MM.1S (cell line): ENCODE data around the gene EML6.

Experiments used
- DNase-seq: peaks from one replicate; pipeline ENCODE4 v3.0.0-alpha.2; 2015
- H2AFZ ChIP-seq: fragments of 300-600 bp; sonication (generic); 2 replicates; pipeline ENCODE4 v1.6.0; 2016; ENCODE audit warnings: antibody characterized with exemption, low read length
- H3F3A ChIP-seq: fragments of 300-600 bp; sonication (generic); 2 replicates; pipeline ENCODE4 v1.6.1; 2016; ENCODE audit warnings: mild to moderate bottlenecking, antibody characterized with exemption, low read length, moderate library complexity, mixed read lengths; ENCODE audit not compliant: insufficient read depth
- H3K27ac ChIP-seq: fragments of 300-600 bp; sonication (generic); 2 replicates; pipeline ENCODE4 v1.5.1; 2016; ENCODE audit warnings: mild to moderate bottlenecking, low read length
- H3K27me3 ChIP-seq: fragments of 300-600 bp; sonication (generic); replicated peaks from 2 replicates; pipeline ENCODE4 v1.6.0; 2016; ENCODE audit warnings: low read length; ENCODE audit not compliant: insufficient read depth
- H3K36me3 ChIP-seq: fragments of 300-600 bp; sonication (generic); replicated peaks from 2 replicates; pipeline ENCODE4 v1.6.1; 2016; ENCODE audit warnings: mild to moderate bottlenecking, low read length, mixed read lengths; ENCODE audit not compliant: insufficient read depth
- H3K4me1 ChIP-seq: fragments of 300-600 bp; sonication (generic); 2 replicates; pipeline ENCODE4 v1.6.1; 2016; ENCODE audit warnings: low read length, mixed read lengths
- H3K4me2 ChIP-seq: fragments of 300-600 bp; sonication (generic); 2 replicates; pipeline ENCODE4 v1.6.0; 2016; ENCODE audit warnings: low read depth, low read length
- H3K4me3 ChIP-seq: fragments of 300-600 bp; sonication (generic); 2 replicates; pipeline ENCODE4 v1.5.1; 2016; ENCODE audit warnings: low read length, mixed read lengths
- H3K79me2 ChIP-seq: fragments of 300-600 bp; sonication (generic); 2 replicates; pipeline ENCODE4 v1.6.1; 2016; ENCODE audit warnings: mixed run types, low read length, mixed read lengths
- H3K9ac ChIP-seq: fragments of 300-600 bp; sonication (generic); 2 replicates; pipeline ENCODE4 v1.6.1; 2016; ENCODE audit warnings: low read length, mixed read lengths
- H3K9me2 ChIP-seq: fragments of 300-600 bp; sonication (generic); replicated peaks from 2 replicates; pipeline ENCODE4 v1.6.1; 2016; ENCODE audit warnings: mild to moderate bottlenecking, low read length, mixed read lengths; ENCODE audit not compliant: insufficient read depth
- H3K9me3 ChIP-seq: fragments of 300-600 bp; sonication (generic); replicated peaks from 2 replicates; pipeline ENCODE4 v1.6.1; 2016; ENCODE audit warnings: mild to moderate bottlenecking, low read length, mixed read lengths; ENCODE audit not compliant: insufficient read depth
- H4K20me1 ChIP-seq: fragments of 300-600 bp; sonication (generic); 2 replicates; pipeline ENCODE4 v1.6.1; 2016; ENCODE audit warnings: mild to moderate bottlenecking, low read length, moderate library complexity, mixed read lengths; ENCODE audit not compliant: insufficient read depth
- CTCF ChIP-seq: fragments of 300-600 bp; sonication (generic); IDR thresholded peaks from 2 replicates; pipeline ENCODE4 v1.5.1; 2016; ENCODE audit warnings: antibody characterized with exemption, low read length, mixed read lengths
- EZH2 ChIP-seq: fragments of 300-600 bp; sonication (generic); optimal IDR thresholded peaks from 2 replicates; pipeline ENCODE3; 2017; ENCODE audit warnings: low read depth, mild to moderate bottlenecking, antibody characterized with exemption, low read length, mixed read lengths
- EZH2phosphoT487 ChIP-seq: fragments of 300-600 bp; sonication (generic); IDR thresholded peaks from 2 replicates; pipeline ENCODE4 v1.6.1; 2018; ENCODE audit warnings: antibody characterized with exemption, low read length

EML6 gene

GRCh38 chr2:54680397-54681041 lies 42.9 kb upstream of the EML6 start:
- H3K4me2 ChIP-seq: no peak overlapping the region
- no peak overlapping the region for H3K27ac ChIP-seq

GRCh38 chr2:54681416-54681815 lies 42.0 kb upstream of the EML6 start:
- TF ChIP-seq CTCF (no peak), EZH2 (no peak), EZH2phosphoT487 (no peak)
- H3K27me3 ChIP-seq: no peaks in the 10 kb centered on the region
- DNase-seq: no peak
- H3K4me1 ChIP-seq: peaks cover 18% of the 10 kb centered on the region
- H4K20me1 ChIP-seq: no peaks in the 10 kb centered on the region
- H3K79me2 ChIP-seq: no peaks in the 10 kb centered on the region
- no peak overlapping the region for H3K4me2 ChIP-seq
- H3K9me3 ChIP-seq: no peaks in the 10 kb centered on the region
- no peaks in the 10 kb centered on the region for H3K36me3 ChIP-seq
- H2AFZ ChIP-seq: no peak overlapping the region
- H3K4me3 ChIP-seq: no peak overlapping the region
- H3F3A ChIP-seq: peaks cover 17% of the 10 kb centered on the region
- no peaks in the 10 kb centered on the region for H3K9me2 ChIP-seq
- no peak overlapping the region for H3K27ac ChIP-seq
- H3K9ac ChIP-seq: no peak overlapping the region

More at GRCh38 chr2:54680397-54681041, 42.9 kb upstream of the EML6 start:
- Histone ChIP-seq H3K9ac (no peak overlapping the region), H3K4me3 (no peak overlapping the region), H3K9me2 (no peaks in the 10 kb centered on the region), H2AFZ (no peak overlapping the region), H3K4me1 (peaks cover 19% of the 10 kb centered on the region), H3K27me3 (no peaks in the 10 kb centered on the region), H4K20me1 (no peaks in the 10 kb centered on the region), H3K9me3 (no peaks in the 10 kb centered on the region), H3K79me2 (no peaks in the 10 kb centered on the region), H3F3A (peaks cover 18% of the 10 kb centered on the region), H3K36me3 (no peaks in the 10 kb centered on the region)
- TF ChIP-seq CTCF (no peak), EZH2phosphoT487 (no peak), EZH2 (no peak)
- no peak for DNase-seq

- TF ChIP-seq EZH2 (no peak), CTCF (no peak), EZH2phosphoT487 (no peak)
- Histone ChIP-seq H3K4me1 (peaks cover under 1% of the 10 kb centered on the region; the same call in 1 of the 2 replicates), H3K27me3 (no peaks in the 10 kb centered on the region), H4K20me1 (no peaks in the 10 kb centered on the region), H3K27ac (no peak overlapping the region), H3K4me2 (no peak overlapping the region), H3K4me3 (no peak overlapping the region), H3F3A (no peaks in the 10 kb centered on the region), H3K9me3 (no peaks in the 10 kb centered on the region), H3K9me2 (no peaks in the 10 kb centered on the region), H2AFZ (no peak overlapping the region), H3K36me3 (no peaks in the 10 kb centered on the region), H3K9ac (no peak overlapping the region), H3K79me2 (no peaks in the 10 kb centered on the region)
- DNase-seq: no peak
Observed at GRCh38 chr2:54683596-54683995, 39.9 kb upstream of the EML6 start.
